Inferior parietal cortex (tissue), 1 donor: ENCODE data around the gene NCOA6.

Experiments used
- DNase-seq: peaks from one replicate; pipeline ENCODE4 v3.0.0-alpha.2; 2016; ENCODE audit errors: extremely low spot score

The NCOA6 gene

DNA sequence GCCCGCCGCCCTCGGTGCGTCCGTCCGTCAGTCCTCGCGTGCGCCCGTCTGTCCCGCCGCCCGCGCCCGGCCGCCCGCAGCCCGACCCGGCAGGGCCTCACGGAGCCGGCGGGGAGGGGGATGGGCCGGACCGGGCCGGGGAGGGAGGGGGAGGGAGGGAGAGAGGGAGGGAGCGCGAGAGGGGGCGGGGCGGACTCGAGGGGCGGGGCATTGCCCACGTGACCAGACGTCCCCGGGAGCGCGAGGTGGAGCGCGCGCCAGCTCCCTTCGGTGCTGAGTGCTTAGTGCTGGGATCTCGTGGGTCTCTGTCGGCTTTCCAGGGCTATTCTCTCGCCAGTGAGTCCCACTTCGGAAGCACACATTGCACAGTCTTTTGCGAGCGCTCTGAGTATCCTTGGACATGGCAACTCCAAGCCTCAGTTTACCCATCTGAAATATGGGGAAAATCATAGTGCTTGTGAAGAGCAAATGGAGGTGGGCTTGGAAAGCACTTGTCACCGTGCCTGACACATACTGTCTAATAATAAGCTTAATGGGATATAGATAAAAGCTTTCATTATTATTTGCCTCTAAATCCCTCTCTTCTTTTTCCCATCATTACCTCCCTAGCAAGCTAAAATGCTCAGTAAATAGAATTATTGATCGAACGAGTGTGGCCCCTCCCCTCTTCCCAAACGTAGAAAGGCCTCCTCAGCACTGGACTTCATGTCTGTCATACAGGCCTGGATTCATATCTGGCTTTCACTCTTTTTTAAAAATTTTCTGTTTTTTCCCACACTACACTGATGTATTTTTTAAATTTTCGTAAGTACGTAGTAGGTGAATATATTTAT, at the start of gene NCOA6:
Gene NCOA6, minus strand, starts transcription at position 122 of the 833 bp plus-strand sequence. CDS start 43,296 bp downstream, outside the sequence.
- peak; percentile 79 for DNase-seq

DNA sequence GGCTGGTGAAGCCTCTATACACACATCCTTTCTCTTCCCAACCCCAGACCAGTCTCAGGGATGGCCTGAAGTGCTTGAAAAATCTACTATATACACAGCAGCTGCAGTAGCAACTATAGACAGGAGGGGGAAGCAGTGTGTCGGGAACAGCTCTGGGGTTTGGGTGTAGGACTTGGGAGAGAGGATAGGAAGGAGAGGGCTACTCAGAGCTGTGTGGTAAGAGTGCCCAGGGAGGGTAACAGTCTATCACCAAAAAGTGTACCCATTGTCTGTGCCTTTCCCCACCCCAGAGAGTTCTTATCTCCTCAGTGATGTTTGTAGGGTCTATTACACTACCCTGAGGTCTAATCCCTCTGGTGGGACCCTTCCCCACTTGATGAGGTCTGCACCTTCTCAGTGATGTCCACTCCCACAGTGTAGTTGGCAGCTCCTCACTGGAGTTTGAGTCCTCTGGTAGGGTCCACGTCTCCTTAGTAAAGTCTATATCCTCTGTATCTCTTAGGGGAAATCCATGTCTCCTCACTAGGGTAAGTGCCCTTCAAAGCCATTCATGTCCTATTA, 48.7 kb upstream of the NCOA6 start:
- DNase-seq, result peak; percentile 90

DNA sequence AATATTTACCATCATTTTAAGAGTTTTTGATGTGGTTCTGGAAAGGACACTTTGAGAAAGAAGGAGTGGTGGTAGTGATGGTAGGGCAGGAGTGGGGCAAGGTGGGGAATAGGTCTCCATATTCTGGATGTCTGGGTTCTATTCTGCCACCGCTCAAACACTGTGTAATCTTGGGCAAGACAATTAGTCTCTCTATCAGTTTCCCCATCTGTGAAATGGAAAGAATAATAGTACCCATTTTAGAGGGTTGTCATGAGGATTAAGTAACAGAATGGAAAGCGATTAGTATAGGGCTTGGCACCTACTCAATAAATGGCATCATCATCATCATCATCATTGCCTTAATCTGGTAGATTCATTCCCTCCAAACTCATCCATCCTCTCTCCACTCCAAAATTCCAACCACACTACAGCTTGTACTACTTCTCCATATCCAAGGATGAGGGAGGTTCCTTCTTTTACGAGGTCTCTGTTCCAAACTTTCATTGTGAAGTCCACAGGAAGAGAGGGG, 48.2 kb upstream of the NCOA6 start:
- no peak for DNase-seq

DNA sequence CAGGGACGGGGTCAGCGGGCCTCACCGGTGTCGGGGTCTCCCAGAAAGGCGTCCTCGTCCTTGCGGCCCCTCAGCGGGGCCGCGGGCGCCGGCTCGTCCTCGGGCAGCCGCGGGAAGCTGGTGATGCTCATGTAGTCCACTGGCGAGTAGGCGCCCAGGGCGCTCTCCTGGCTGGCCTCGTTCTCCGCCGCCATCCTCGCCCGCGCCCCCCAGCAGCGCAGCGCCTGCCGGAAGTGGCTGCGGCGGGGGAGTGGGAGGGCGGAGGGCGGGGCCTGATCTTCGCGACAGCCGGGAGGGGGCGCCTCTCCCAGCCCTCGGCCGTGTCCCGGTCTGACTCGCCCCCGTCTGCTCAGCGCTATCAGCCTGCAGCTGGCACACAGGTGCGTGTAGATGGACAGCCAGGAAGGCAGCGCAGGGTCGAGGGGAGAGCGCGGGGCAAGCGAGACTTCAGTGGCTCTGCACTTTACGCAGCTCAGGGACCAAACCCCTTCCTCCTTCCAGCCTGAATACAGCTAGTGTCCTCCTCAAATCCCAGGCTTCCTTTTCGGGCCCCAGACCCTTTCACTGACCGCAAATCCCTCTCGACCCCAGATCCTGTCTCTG, 47.3 kb upstream of the NCOA6 start, which contains the start of gene GGT7:
Gene GGT7, minus strand, starts transcription at position 235 of the 603 bp plus-strand sequence. Its CDS starts 41 bp downstream, at position 194.
- peak; percentile 76 for DNase-seq

DNA sequence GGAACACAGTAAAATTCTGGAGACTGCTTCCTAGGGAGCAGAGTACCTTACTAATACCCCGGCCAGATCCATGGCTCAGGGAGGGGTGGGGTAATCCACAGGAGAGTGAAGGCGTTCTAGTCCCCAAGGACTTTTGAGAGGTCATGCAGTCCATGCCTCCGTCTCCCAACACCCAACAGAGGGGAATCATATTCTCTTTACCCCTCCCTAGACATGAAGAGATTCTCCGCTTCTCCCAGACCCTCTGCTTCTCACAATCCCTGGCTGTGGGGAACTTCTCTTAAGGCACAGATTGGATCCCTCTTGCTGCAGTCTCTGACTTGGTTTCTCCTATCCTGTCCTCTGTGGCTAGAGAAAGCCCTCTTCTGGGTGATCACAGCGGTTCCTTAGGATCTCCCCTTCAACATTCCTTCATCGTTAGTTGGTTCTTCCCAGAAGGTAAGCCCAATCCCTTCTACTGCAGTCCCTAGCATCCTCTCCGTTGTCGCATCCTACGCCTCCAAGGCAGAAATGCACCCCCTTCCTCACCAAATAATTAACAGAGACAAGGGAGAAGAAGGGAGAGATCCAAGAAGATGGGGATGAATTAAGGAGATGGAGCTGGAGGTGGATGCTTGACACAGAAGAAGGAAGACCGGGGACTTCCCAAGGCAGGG, 46.6 kb upstream of the NCOA6 start:
- DNase-seq, result peak; percentile 25

DNA sequence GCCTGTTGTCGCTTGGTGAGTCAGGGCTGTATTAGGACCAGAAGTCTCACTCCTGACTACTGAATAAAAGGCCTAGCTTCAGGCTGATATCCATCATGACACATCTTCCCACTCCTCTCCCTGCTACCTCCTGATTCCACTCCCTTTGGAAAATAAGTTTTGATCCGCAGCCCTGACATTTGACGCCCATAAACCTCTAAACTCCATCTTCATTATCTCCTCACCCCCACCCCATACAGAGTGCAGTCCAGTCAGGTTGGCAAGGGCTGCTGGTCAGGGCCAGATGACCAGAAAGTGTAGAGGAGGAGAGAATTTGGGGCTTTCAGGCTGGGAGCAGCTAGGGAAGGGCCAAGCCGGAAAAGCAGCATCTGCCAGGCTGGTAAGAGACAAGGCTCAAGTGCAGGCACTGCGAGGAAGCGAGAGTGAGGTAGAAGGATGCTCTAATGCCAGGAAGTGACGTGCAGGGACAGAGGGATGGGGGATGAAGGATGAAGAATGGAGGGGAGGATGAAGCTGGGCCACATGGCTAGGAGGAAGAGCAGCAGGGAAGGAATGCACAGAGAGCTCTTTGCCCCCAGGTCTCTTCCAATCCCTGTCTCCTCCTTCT, 46.0 kb upstream of the NCOA6 start:
- peak; percentile 47 for DNase-seq

DNA sequence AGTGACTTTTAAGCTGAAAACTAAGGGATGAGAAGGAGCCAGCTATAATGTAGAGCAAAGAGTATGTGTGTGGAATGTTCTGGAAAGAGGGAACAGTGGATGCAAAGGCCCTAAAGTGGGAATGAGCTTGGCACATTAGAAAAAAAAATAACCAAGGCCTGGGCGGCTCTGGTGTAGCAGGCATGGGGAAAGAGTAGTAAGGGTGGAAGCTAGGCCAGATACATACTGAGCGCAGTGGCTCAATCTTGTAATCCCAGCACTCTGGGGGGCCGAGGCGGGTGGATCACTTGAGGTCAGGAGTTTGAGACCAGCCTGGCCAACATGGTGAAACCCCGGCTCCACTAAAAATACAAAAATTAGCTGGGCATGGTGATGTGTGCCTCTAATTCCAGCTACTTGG, 38.8 kb upstream of the NCOA6 start:
- DNase-seq, result no peak

DNA sequence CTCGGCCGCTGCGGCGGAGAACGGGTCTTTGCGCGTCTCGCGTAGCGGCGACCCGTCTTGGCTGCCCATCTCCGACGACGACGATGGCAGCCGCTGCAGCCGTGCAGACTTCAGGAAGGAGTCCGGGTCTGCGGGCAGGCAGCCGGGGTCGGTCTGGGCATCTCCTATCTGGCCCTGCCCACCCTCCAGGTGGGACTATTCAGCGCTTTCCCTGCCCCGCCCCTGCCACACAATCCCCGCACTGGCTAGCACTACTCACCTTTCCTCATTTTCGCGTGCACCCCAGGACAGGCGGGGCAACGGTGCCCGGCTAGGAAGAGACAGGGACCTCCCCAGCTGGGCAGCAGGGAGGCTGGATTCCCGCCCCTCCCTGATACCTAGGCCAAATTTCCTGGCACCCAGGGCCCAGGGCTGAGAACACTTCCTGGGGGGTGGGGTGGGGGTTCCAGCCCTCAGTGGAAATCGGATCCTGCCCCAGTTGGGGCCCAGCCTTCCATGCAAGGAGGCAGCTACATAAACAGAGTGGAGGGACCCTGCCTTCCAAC, 38.0 kb upstream of the NCOA6 start:
- no peak for DNase-seq

DNA sequence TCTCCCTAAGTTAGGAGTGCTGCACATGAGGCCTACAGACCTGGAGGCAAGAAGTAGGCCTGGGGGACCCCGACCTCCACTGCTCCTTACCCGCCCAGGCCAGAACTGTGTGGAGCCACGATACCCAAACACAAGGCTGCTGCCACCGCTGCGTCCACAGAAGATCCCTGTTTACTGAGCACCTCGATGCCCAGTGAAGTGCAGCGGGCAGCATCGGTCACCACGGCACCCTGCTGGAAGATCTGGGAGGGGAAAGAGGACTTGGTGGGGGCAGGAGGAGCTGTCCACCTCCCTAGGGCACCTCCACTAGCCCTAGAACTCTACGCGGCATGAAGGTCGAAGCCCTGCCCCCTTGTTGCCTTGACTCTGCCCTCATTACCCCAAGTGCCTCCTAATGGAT, 37.3 kb upstream of the NCOA6 start:
- no peak for DNase-seq

DNA sequence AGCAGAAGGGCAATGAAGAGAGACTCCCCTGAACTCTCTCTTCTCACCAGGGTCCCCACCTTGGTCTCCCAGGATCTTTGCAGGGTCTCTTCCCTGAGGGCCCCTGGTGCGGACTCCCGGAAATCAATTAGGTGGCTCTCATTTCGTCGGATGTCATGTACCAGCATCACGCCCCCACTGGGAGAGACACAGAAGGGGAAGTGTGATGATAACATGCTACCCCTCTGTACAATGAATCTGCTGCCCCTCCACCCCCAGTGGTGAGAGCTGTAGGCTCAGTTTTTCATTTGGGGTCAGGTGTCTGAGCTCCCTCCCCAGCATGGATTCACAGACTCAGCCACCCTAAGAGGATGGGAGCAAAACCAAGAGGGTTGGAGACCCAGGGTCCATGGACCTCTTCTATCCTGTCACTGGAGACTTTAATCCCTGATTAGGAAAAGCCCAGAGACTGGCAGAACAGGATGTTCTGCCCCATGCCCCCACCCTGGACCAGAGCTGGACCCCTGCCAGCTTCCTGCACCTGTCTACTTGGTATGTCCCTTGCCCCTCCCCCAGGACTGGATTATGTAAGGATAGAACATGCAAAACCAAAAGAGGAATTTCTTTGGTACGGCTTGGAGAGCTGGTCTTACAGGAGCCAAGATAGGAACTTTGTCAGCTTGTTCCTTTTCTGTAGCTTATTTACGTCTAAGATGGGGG, 36.1 kb upstream of the NCOA6 start:
- no peak for DNase-seq

DNA sequence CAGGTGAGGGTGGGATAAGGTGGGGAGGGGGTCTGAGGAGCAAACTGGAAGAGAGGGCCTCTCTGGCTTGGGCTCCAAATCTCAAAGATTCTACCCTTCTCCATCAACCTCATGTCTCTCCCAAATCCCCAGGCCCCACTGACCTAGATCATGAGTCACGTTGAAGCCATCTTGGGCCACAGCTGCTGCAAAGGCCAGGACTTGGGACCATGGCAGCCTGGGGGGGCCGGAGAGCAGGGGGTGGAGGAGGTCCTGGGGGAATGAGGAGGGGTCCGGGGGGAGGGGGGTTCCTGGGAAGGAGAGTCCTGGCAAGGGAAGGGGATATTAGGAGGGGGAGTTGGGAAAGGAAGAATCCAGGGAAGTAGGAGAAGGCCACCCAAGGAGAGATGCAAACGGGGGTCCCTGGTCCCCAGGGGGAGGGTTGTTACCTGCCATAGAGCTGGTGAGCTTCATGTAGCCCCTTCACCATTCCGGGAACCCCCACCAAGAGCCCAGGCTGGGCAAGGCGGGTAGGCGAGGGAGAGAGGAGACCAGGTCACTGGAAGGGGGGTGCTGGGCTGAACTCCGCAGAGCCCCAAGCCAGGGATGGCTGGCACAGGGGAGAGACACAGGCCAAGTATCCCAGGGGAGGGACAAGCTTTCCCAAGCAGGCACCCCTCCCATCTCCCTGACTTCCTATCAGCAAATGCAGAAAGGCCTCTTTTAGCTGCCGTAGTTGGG, 34.5 kb upstream of the NCOA6 start:
- no peak for DNase-seq

DNA sequence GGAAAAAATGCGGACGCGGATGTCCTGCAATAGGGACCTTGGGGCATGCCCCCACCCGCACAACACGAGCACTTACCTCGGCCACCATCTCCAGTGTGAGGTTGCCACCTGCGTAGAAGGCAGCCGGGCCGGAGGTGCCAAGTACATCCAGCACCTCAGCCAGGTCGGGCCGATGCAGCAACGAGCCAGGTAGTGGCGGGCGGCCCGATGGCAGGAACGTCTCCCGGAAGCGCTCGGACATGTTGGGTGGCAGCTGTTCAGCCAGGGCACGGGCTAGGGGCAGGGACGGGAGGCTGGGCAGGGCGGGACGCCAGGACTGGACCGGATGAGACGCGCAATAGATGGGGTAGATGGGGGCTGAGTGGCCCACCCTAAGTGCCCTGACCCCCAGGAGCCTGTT, 33.9 kb upstream of the NCOA6 start:
- DNase-seq, result no peak

DNA sequence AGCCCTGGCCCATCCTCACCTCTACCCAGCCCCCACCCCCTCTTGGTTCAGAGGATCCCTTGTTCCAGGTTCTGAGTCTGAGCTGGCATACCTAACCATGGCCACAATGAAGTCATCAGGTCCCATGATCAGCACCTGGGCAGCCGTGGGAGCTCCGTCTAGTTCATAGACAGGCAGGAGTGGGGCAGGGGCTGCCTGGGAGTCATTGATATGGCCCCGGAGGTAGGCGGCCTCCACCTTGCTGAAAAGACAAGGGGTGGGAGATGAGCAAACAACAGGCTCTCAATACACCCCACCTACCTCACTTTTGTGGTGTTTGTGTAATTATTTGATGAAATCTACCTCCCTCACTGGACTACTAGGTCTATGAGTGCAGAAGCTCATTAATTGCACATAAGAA, 26.8 kb upstream of the NCOA6 start:
- no peak for DNase-seq

DNA sequence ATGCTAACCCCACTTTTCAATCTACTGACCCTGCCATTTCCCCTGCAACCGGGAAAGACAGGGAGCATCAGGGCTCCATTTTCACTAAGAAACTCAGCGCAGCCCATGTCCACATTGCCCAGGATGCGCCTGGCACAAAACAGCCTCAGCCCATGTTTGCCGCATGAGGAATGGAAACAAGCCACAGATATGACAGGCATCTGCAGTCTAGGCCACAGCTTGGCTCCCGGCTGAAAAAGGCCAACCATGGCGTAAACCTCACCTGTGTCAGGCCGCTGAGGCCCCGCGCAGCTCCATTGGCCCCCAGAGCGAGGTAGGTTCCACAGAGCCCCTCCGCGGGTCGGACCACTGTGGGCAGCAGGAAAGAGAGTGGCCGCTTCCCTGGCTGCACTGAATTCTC, 25.5 kb upstream of the NCOA6 start:
- no peak for DNase-seq

DNA sequence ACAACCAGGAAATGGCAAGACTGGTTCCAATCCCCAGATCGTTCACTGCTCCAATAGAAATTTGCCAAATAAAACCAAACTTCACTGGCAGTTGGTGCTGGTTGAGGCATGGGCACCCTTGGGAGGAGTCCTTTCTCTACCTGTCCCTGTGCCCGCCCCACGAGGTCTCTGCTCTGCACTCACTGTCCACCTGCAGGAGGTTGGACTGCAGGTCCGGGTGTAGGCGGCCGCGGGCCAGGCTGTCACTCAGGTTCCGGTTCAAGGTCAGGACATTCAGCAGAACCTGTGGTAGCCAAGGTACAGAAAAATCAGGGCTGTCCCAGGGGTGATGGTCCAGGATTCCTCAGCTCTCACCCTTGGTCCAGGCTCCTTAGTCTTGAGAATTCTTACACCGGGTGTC, 24.3 kb upstream of the NCOA6 start:
- DNase-seq, result no peak

DNA sequence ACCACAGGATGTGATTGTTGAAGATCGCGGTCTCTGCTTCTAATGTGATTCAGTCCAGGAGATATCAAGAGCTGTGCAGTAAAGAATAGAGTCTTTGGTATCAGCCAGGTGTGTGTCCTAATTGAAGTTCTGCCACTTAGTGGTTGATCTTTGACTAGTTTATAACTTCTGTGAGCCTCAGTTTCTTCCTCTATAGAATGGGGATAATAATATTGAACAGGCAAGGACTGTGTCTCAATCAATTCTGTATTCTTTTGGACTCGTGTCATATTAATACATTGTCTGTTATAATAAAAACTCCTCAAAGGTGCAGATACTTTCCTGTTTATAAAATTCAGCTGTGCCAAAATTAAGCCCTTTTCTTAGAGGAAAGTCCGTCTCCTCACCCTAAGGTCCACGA, 23.1 kb upstream of the NCOA6 start:
- DNase-seq, result no peak

DNA sequence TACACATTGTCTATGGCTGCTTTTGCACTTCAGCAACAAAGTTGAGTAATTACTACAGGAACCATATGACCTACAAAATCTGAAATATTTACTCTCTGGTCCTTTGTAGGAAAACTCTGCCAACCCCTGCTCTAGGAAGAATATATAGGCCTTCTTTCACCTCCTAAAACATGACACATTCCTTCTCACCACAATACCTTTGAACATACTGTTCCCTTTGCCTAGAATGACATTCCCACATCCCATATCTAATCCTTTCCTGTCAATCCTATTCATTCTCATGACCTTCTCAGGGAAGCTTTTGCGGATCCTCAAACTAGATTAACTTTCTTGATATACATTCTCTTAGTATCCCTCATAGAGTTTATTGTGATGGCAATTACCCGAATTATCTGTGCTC, 18.0 kb upstream of the NCOA6 start:
- DNase-seq, result no peak

DNA sequence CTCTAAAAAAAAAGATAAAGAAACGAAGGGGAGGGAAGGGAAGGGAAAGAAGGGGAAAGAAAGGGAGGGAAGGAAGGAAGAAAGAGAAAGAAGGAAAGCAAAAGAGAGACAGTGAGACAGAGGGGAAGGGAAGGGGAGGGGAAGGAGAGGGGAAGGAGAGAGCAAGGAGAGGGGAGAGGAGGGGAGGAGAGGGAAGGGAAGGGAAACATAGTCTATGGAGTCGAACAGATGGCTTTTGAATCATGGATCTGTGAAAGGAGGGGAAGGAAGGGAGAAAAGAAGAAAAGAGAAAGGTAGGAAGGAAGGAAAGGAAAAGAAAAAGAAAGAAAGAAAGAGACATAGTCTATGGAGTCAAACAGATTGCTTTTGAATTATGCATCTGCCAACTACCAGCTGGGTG, 16.7 kb upstream of the NCOA6 start:
- DNase-seq, result no peak

DNA sequence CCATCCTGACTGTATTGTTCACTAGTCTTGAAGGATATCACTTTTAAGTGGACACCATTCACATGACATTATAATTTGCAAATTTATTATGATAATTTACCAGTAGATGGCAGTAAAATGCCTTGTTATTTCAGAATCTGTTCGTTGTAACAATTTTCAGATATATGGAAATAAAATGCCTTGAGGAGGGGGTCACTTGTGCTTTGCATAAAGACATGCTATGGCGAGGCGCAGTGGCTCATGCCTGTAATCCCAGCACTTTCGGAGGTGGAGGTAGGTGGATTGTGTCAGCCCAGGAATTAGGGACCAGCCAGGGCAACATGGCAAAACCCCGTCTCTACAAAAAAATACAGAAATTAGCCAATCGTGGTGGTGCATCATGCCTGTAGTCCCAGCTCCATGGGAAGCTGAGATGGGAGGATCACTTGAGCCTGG, 9.0 kb upstream of the NCOA6 start:
- DNase-seq, result peak; percentile 74

DNA sequence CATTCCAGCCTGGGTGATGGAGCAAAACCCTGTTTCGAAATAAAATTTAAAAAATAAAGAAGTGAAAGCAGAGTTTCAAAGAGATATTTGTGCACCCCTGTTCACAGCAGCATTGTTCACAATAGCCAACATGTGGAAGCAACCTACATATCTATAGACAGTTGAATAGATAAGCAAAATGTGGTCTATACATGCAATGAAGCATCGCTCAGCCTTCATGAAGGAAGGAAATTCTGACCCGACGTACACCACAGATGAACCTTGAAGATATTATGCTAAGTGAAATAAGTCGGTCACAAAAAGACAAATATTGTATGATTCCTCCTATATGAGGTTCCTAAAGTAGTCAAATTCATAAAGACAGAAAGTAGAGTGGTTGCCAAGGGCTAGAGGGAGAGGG, 6.5 kb upstream of the NCOA6 start:
- no peak for DNase-seq
